ENCODE data around the gene CRIP2.

GRCh38 chr14:105445901-105446845, 28.4 kb upstream of the CRIP2 start:
- no peak for TF ChIP-seq CTCF (IDR thresholded peaks at IDR 0.05; ENCODE audit: low read length)
- no peak for TF ChIP-seq EZH2 (IDR thresholded peaks at IDR 0.05; ENCODE audit: borderline replicate concordance, low read length)
